CD4-positive, alpha-beta T cell treated with Interleukin-1 beta for 1 hour (primary cell): ENCODE measurements around the gene LAYN.
A peak's percentile ranks its signal among the peaks of the same experiment; 100 is the strongest.

Experiments
- DNase-seq, 2 donors: peaks; one replicate each; pipeline ENCODE4 v3.0.0-alpha.2; 2020 to 2022

LAYN gene

DNA sequence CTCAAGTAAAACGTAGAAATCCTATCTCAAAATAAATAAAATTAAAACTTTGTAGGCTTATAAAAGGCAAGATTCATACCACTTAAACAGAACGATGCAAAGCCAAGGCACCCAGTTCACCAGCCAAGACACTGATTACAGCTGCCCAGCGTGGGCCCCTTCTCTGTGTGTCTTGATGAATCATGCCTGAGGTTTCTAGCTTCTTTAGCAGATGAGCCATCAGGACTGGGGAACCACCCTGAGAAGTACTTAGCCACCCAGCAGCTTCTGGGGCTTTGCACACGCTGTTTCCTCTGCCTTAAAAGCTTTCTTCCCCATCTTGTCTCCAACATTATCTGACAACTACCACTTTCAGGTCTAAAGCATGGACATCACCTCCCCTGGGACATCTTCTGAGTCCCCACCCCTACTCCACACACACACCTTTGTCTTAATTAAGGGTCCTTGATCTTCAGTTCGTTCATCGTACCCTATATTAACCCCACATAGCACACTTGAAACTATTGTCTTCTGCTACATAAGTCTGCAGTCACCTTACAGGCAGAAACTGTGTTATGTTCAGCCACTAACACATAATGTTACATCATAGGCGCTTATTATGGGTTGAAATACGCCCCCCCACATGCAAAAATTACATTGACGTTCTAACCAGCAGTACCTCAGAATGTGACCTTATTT lies 8.7 kb upstream of the LAYN start:
- DNase-seq: peak; percentile 20 to 43

DNA sequence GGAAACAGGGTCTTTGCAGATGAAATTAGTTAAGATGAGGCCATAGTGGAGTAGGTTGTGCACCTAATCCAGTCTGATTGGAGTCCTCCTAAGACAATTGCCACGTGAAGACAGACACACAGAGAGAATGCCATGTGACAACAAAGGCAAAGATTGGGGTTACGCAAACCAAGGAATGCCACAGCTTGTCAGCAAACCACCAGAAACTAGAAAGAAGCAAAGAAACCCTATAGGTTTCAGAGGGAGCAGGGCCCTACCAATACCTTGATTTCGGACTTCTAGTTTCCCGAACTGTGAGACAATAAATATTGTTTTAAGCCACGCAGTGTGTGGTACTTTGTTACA lies 8.2 kb upstream of the LAYN start:
- DNase-seq: no peak

DNA sequence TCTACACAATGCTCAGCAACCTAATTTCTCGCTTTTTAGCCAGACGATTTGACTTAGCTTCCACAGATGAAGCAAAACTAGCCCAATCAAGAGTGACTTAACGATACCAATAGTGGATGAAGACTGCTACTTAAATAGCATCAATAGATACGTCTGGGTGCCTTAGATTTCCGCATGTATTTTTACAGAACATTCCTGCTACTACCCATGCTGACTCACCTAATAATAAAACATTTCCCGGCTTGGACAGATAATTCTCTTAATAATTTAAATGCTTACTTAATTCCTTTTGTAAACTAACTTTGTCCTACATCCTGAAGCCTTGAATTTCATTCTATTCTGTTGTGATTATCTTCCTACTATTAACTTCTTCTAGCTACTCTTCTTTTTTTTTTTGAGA lies 5.2 kb upstream of the LAYN start:
- no peak for DNase-seq

DNA sequence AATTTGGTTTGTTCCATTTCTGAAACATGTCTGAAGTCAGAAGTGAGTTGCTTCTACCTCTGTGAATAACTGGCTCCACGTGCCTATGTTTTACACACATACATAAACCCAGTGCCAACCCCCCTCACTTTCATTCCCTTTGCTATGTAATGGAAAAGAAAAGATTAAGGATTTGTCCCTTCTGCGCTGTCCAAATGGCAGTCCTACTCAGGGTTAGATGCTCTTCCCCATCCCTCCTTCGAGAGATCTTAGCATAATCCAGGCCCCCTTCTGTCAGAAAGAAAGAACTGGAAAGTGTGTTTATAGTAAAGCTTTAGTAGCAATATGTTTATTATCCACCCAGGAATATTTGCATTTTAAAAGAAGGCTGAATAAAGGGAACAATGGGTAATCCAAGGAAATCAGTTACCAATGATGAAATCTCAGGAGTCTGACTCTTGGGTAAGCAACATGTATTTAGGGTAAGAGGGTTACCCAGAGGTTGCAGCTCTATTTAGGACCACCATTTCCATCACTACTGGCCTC lies 3.1 kb upstream of the LAYN start:
- no peak for DNase-seq

DNA sequence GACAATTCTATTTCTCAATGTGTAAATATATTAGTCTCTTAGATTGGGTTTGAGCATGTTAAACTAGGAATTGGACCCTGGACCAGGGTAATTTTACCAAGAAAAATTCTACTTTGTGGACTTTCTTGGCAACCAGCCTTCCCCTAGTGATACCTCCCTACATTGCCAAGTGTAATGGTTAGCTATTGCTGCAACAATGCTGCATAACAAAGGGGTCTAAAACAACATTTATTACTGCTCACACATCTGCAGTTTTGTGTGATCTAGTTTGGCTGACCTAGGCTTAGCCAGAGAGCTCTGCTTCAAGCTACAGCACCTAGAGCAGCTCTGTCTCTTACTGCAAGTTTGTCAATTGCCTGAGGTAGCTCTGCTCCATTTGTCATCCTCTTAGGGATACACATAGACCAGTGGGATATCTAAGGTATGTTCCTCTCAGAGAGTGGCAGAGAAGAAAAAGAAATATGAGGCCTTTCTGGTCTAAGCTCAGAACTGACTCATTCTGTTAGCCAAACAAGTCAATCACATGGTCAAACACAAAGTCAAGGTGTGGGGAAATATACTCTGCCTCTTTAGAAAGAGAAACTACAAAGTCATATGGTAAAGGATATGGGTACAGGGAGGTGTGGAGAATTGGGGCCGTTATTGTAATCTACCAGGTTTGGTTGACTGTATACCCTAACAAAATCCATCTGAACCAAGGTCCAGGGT lies 2.0 kb upstream of the LAYN start:
- no peak for DNase-seq

DNA sequence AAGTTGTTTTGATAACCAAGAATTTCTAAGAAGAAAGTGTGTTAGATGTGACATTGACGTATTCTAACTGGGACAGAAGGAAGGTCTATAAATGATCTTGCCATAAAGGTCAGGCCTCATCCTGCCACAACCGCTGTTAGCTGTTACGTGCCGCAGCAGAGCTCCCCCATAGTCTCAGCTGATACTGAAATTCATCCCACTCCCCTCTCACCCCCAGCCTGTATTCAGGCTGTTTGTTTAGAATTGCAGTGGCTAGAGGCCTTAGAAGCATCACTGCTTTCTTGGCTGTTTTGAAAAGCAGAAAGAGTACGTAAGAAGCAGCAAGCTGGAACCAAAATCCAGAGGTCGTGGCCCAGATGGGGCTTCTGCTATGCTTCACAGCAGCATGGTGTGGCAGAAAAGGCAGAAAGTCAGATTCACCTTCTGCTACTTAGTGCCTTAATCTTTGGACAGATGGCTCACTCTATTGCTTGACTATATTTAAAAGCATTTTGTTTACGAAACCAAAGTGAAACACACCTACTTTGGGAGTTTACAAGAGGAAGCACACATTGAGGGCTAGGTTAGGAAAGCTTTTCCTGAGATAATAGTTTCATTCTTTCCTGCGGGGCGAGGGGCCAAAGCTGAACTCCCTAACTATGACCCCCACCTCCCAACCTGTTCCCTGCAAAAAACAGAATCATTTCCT lies 950 bp upstream of the LAYN start:
- peak in 1 of 2 donors; percentile 23 for DNase-seq

DNA sequence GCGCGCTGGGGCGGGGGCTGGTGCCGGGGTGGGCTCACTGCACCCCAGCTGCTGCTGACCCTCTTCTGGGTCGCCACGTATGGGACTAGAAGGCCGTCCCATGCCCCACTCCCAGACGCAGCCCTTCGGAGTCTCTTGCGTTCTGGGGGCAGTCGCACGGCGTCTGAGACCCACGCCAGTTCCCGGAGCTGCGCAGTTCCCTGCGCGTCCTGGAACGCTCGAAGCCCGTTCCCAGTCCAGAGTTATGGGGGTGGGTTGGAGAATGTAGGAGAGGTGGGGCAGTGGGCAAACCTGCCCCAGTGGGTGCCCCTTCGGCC lies 375 bp downstream of the LAYN start:
- no peak for DNase-seq

DNA sequence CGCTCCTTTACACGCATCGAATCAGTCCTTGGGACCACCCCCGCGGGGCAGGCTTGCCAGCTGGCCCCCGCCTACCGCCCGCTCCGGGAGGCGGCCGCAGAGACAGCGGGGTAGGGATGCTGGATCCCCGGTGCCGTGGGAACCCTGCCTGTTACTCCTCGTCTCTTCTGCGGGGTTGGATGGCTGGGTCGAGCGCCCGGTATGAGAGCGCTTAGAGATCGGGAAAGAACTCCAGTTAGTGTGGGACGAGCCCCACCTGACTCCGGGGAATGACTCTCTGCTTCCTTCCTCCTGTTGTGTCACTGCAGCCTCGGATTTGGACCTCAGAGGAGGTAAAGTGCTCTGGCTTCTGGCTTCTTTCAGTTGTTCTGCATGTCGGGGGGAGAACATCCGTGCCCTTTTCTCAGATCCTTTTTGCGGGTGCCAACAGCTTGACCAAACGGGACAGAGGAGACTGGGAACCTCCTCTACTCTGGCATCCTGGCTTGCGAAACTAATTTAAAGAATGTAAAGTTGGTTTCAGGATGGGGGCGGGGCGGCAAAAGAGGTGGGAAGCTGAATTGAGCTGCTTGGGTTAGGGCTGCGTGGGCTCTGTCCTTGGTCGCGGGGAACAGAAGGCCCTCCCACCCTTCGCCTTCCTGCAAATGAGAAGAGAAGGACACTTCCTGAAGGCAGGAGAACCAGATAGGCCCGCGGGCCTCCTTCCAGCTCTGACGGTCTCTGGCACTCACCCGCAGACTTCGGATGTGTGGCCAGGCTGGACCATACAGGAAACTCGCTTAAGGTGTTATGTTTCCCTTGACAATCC lies 938 bp downstream of the LAYN start:
- DNase-seq: no peak

DNA sequence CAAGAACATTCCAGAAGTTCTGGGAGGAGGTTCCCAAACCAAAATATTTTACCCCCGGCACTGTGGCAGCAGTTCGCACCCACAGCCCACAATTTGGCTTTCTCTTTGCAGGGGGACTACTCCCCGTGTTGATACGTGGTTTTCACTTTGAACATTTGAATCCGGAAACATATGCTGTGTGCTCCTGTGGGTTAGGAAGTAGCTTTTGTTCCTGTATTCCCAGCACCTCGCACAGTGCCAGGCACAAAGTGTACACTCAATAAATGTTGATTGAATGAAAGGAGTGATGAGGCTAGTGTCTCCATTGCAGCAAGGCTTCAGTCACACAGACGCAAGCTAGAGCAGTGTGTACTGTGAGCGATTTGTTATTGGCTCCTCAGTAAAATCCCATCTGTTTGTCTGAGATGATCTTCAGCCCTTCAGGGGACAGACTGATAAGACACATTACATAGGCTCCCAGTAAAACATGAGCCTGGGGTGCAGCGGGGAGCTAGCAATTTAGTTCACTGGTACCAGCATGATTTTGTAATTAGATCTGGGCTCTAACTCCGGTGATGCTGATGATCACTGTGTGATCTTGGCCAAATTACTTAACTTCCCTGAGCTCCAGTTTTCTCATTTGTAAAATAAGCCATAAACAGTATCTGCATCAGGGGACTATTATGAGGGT lies 2.2 kb downstream of the LAYN start:
- DNase-seq: no peak

DNA sequence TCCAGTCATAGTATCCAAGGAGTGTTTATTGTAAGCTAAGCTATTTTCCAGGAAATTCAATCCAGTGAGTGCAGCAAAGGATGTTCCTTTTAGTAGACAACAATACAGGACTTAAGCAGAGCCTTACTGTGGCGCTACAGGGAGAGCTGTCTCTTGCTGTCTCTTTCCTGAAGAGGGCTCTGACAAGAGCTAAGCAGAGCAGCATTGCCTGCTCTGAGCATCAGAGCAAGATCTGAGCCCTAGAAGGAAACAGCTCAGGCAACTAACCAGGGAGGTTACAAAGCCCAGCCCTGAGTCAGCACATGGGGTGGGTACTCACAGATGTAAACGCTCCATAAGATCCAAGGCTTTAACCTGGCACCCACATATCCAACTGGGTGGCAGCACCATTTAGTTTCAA lies 8.0 kb downstream of the LAYN start:
- no peak for DNase-seq

DNA sequence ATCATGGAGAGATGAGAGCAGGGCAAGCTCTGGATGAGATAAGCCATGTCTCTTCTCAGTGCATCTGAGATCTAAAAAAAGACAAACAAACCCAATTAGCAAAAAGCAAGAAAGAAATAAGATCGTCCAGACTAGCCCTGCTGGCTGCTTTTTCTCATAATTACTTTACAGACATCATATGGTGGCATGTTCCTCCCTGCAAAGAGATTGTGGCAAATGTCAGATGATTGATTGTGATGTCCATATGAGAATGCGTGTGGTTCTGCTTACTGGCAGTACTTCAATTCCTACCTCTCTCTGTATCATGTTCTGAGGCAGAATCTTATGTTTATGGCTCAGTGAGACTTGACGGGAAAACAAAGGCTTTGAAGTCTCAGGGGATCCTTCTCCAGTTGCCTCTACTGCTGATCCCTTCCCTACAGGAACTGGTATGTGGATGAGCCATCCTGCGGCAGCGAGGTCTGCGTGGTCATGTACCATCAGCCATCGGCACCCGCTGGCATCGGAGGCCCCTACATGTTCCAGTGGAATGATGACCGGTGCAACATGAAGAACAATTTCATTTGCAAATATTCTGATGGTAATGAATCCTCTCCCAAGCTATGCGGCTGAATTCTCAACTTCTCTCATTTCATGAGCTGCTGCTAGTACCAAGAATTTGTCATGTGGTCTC lies 8.8 kb downstream of the LAYN start:
- no peak for DNase-seq

DNA sequence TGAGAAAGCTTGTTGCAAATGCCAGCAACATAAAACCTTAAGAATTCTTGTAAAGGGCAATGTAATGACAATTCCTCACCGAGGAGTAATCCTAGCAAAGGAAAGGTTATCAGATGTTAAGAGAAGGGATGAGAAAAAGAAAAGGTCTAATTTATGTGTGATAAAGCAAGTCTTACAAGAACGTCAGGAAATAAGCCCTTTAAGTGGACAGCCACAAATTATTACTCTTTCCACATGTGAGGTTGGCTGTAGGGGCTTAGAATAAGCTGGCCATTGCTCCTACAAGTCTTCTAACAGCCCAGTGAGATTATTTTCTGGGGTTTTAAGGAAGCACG lies 9.3 kb downstream of the LAYN start:
- DNase-seq: no peak

DNA sequence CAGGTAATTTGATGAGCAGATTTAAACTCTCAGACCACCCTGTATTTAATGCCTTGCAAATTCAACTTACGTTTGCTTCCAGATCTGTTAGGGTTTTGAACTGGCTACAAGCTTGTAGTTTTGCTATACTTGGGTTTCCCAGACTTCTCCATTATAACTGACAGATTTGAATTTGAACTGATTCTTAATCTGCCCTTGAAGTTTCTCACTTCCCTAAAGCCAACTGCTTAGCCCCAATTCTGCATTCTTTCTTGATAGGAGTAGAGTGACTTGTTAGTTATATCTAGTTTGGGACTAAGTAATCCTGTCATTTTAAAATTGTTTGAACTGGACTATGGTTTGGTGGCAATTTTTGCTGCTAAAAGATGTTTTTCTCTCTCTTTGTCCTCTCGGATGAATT lies 9.7 kb downstream of the LAYN start:
- no peak for DNase-seq

DNA sequence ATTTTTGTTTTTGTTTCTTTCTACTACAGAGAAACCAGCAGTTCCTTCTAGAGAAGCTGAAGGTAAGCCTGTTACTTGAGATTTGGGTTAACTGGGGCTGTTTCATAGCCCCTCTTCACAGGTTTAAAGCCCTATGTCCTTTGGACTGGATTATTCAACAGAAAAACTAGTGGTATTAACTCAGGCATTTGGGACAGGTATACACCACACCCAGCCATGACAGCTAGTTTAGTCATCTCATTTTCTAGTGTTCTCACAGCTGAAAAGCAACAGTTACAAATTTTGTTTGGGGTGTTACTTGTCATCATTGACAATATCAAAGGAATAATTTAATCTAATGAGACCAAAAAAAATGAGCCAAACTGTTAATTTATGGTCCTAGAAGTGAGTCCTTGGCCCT lies 14.0 kb downstream of the LAYN start:
- DNase-seq: no peak

DNA sequence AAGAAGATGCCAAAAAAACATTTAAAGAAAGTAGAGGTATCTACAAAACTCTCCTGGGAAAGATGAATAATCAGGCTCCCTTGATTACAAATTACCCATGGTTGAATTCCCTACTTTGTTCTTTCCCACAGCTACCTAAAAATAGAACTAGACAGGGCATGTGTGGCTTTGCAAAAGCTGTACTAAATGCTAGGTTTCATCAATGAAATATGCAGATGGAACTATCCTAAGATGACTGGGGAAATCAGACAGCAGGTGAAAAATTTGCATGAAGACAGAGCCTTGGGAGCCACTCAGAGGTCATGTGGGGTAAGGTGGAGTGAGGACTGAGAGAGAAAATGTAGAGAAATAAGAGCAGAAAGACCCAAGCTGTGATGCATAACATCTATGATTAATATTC lies 14.7 kb downstream of the LAYN start:
- no peak for DNase-seq

DNA sequence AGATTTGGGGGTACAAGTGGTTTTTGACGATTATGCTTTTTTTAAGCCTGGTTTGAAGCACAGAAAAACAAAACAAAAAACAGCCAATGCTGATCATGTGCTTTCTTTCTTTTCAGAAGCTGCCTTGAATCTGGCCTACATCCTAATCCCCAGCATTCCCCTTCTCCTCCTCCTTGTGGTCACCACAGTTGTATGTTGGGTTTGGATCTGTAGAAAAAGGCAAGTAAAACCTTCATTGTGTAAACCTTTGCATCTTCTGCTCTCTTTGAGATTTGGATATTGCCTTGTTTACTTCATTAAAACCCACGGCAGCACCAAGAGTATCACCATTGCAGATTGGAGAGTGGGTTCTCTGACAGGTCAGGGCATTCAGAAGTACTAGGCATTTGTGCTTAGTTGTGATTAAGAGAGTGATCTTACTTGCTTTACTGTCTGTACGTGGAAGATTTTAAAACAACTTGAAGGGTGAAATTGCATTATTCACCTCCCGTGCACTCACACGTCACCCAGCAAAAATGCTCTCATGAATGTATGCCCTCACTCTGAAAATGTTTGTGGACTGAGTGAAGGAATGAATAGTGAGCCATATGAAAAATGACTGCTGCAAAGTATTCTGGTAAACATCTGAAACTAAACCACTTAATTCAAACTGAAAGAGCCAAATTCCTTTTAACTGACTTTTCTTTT lies 17.0 kb downstream of the LAYN start:
- DNase-seq: no peak

DNA sequence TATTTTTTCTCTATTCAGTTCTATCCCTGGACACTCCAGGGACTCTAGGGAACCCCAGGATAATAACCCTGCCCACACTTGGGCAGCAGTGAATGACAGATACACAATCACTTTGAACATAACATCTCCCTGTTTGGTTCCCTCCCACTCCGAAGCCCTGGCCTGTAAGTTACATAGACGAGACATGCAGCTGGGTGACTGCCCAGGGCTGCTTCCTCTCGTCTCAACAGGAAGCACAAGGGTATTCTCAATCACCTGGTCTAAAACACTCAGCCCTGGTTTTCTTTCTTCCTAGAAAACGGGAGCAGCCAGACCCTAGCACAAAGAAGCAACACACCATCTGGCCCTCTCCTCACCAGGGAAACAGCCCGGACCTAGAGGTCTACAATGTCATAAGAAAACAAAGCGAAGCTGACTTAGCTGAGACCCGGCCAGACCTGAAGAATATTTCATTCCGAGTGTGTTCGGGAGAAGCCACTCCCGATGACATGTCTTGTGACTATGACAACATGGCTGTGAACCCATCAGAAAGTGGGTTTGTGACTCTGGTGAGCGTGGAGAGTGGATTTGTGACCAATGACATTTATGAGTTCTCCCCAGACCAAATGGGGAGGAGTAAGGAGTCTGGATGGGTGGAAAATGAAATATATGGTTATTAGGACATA lies 19.4 kb downstream of the LAYN start:
- no peak for DNase-seq

DNA sequence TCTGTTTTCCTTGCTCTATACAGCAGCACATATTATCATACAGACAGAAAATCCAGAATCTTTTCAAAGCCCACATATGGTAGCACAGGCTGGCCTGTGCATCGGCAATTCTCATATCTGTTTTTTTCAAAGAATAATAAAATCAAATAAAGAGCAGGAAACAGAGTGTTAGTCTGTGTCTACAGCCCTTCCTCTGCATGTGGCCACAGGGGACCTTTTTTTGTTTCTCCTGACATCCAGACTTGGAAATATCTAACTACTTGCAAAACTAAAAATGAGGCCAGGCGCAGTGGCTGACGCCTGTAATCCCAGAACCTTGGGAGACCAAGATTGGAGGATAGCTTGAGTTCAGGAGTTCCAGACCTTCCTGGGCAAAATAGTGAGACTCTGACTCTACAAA lies 20.3 kb downstream of the LAYN start:
- DNase-seq: no peak

DNA sequence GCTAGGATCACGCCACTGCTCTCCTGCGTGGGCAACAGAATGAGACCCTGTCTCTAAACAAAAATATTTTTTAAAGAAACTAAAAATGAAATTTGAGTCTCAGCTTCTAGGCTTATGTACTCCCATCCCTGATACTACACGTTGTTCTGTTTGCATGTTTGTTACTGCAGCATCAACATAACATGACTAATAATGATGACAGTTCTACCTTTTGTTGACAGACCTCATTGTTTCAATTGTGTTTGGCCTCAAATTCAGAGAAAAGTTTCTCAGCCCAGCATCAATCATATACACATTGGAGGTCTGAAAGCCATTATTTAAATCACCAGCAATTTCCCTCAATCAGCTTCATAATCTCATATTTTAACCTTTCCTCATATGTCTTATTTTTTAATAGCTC lies 20.8 kb downstream of the LAYN start:
- no peak for DNase-seq

DNA sequence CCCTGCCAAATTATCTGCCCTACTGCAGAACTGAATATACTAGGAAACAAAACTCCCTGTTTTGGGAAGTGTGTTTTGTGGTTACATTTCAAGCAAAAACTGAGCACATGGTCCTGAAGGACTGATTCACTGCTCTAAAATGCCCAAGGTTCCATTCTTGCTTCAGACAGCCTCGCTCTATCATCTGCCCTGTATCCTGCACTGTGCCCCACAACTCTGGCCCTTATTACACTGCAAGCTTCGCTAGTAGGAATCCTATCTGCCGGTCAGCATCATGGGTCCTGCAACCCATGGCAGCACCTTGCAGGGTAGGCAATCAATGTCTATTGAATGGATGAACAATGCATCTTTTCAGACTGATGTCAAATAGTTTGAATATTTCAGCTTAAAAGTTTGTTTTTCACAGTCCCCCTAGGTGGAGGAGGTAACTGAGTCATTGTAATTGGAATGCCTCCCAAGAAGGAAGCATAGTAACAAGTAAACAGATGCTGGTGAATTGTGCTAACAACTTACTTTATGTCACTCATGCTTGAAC lies 21.3 kb downstream of the LAYN start:
- no peak for DNase-seq
